Suppressor macrophage (primary cell): ENCODE data around the gene SLC35F6.
"Not testable (repeated sequence)": the region's sequence is repeated elsewhere in the genome, so short reads cannot be mapped to it uniquely, and the experiment has no call there.

ENCODE experiments used
- DNase-seq, 4 experiments: peaks; one replicate each; pipeline ENCODE4 v3.0.0-alpha.2; 2020 to 2022

The SLC35F6 gene

DNA sequence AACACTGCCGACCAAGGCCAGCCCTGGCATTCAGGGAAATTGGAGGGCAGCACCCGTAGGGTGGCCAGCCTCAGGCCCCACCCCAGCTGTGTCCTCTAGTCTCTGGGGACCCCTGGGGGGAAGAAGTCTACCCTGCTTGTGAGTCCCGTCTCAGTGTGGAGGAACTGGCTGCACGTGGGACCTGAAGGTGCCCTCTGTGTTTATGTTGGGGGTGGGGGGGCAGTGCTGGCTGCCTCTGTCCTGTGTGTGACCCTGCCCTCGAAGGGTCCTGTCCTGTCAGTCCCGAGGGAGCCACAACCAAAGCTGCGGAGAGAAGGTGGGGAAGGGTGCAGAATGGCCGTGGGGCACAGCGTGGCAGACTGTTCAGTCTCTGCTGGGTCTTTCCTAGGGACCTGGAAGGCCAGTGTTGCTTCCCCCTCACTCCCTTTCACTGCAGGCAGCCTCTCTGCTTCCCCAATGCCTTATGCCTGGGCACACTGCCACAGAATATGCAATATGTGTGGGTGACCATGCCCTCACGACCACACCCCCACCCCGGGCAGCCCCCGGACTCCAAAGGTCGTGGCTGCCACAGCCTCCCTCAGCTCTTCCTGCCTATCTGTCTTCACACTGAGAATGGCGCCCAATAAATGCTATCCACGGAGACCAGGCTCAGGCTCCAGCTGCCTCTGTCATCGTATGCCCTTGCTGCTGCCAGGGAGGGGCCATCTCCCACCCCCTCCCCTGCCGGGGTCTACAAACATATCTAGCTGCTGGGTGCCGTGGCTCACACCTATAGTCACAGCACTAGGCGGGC lies 33.3 kb upstream of the SLC35F6 start:
- DNase-seq = peak; percentile 35 to 58 (median 56)

DNA sequence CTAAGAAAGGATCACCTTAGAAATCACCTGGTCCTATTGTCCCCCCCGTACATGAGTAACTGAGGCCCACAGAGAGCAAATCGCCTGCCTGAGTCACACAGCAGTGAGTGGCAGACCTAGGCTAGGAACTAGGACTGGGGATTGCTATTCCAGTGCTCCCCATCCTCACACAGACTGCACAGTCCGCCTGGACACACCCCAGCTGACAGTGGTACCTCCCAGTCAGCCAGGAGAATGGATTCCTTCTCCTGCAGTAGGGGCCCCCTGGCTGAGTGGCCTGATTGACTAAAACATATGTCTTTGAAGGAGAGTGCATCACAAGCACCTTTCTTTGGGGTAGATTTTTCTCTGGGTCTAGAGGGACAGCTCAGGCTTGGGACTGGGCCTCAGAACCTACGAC lies 32.4 kb upstream of the SLC35F6 start:
- DNase-seq = no peak

- DNase-seq = no peak
Measured at GRCh38 chr2:26732446-26732845, 31.6 kb upstream of the SLC35F6 start.

DNA sequence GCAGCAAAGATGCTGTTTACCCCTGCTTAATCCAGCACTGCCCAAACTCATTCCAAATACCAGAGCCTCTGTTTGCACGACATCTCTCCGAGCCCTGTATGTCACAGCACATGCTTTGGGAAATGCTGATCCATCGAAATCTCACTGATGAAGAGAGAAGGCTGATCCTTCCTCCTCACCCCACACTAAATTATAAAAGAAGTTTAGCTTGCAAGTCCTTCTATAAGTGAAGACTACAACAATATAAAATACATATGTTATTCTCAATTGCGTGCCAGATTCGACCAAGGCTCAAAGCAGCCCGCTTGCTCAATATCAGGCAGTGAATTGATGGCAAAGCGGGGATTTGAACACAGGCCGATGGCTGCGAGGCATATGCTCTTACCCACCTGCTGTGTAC lies 30.7 kb upstream of the SLC35F6 start:
- no peak for DNase-seq

- DNase-seq = no peak
Measured at GRCh38 chr2:26735097-26735496, 29.0 kb upstream of the SLC35F6 start.

GRCh38 chr2:26735883-26736588 lies 28.0 kb upstream of the SLC35F6 start:
- no peak for DNase-seq

DNA sequence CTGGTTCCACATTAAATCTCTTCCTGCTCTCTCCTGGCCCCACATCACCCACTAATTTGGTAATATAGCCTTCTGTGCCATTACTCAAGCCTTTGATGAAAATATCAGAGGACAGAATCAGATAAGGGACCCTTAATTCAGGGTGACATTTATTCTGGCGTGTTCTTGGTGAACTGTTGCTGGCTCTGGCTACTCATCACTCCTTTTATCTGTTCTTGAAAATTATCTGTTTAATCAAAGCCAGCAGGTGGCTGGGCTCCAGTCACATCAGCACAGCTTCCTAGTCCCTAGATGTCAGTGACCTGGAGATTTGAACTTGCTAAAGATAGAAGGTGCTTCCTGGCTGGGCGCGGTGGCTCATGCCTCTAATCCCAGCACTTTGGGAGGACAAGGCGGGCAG lies 26.9 kb upstream of the SLC35F6 start:
- no peak for DNase-seq

- no peak for DNase-seq
Measured at GRCh38 chr2:26738481-26738880, 25.6 kb upstream of the SLC35F6 start.

DNA sequence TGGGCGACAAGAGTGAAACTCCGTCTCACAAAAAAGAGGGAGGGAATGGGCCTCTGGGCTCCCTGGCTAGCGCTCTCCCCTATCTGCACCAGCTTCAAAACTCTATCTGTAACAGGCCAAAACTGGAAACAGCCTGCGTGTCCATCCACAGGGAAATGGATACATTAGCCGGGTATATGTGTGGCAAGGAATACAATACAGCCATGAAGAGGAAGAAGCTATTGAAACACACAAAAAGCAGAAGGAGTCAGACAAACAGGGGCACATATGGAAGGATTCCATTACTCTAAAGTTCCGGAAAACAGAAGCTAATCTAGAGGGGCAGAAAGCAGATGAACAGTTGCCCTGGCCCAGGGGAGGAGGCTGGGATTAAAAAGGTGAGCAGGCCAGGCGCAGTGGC lies 24.6 kb upstream of the SLC35F6 start:
- DNase-seq = no peak

DNA sequence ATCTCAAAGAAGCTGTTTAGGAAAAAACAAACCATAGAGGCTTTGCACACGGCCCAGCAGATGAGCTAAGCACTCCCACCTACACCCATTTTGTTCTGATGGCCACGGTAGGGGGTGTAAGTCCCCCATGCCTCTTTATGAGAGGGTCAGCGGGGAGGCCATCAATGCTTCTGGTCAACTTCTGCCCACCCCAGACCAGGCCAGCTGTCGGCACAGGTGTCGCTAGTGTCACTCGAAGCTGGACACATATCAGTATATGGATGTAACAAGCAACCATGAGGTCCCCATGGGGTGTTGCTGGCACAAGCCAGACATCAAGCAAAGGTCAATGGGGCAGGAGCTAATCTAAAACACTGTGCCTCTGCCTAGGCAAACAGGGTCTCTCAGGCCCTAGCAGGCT lies 23.7 kb upstream of the SLC35F6 start:
- DNase-seq = no peak

GRCh38 chr2:26740890-26741302 lies 23.2 kb upstream of the SLC35F6 start:
- peak in 2 of 4 experiments; percentile 16 to 27 for DNase-seq

DNA sequence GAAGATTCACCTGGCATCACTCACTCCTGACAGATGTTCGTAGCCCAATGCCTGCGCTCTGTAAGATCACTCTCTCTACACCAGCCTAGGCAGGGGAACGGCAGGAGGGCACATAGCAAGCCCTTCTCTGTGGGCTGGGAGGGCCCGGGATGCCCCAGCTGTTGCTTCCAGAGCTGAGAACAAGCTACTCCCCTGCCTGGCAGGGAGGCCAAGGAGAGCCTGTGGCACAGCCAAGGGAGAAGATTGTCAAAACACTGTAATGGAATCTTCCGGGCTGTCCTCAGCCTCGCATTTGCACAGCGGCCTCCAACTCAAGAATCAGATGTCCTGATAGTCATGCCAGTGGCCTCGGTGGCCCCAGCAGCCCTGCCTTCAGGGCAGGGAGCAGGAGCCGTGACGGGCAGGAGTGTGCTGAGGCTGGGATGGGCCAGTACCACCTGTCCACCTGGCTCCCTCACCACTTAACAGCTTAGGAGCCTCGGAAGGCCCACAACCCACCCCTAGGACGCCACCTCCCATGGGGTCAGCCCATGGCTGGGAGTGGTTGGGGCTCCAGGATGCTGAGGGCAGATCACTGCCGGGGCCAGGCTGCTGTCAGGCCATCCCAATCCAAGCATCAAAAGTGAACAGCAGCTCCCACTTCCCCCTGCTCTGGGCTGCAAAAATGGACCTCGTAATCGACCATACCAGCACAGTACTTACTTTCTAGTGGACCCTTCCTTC lies 21.9 kb upstream of the SLC35F6 start:
- DNase-seq = no peak

DNA sequence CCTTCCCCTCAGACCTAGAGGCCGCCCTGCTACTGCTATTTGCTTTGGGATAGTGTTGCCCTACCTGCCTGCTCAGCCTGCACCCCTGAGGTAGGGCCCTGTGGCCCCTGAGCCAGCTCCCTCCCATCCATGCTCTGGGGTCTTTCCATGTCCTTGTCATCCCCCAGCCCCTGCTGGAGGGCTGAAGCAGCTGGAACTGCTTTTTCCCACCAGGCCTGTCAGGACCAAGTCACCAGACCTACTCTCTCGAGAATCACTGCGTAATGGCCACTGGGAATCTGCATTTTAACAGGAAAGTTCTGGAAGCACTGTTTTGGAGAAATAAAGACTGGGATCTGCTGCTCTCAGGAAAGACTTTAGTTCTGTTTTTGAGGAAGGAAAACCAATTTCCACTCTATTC lies 20.2 kb upstream of the SLC35F6 start:
- DNase-seq = no peak

DNA sequence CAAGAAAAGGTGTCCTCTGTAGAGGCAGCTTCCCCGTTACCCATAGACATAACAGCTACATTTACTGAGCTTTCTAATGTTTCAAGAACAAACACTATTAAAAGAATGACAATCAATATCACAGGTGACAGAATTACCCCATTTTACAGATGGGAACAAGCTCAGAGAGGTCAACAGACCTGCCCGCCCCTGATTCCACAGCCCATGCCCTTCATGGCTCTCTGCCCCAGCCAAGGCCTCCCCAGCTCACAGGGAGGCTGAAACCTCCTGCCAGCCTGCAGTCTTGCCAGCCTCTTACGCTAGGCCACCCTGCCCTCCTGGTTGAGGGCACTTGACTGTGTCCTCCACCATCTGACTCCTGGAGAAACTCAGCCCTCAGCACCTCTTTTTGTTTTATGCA lies 19.1 kb upstream of the SLC35F6 start:
- DNase-seq = no peak

DNA sequence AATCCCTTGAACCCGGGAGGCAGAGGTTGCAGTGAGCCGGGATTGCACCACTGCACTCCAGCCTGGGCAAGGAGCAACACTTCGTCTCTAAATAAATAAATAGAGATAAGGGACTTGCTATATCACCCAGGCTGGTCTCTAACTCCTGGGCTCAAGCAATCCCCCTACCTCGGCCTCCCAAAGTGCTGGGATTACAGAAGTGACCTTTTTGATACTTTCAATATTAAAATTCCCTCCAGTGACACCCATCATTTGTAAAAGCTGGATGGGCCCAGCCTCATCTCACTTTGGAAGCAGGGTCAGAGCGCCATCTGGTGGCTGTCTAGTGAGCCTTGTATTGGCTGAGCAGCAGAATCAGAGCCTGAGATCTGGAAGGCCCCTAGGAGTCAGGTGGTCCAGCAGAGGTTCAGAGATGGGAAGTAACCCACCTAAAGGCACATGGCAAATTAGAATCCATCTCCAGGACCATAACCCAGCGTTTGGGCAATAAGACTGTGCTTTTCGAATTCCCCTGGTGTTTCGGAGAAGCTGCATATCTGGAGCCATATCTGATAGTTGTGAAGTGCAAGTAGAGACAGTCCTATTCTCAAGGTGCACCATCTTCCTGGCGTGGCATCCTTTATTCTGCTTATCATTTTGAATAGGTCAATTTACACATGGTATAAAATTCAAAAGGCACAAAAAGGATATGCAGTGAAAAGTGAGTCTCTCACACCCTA lies 18.3 kb upstream of the SLC35F6 start:
- DNase-seq = peak; percentile 86 to 93 (median 90)

GRCh38 chr2:26746934-26747333 lies 17.1 kb upstream of the SLC35F6 start:
- DNase-seq = no peak

GRCh38 chr2:26749787-26750420 lies 14.2 kb upstream of the SLC35F6 start:
- DNase-seq = not testable (repeated sequence)

DNA sequence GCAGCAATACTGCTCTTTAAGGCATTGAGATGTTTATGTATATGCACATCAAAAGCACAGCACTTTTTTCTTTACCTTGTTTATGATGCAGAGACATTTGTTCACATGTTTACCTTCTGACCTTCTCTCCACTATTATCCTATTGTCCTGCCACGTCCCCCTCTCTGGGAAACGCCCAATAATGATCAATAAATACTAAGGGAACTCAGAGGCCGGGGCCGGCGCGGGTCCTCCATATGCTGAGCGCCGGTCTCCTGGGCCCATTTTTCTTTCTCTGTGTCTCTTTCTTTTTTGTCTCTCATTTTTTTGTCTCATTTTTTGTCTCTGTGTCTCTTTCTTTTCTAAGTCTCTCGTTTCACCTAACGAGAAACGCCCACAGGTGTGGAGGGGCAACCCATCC lies 13.6 kb upstream of the SLC35F6 start:
- DNase-seq = not testable (repeated sequence)

- DNase-seq = no peak
Measured at GRCh38 chr2:26752656-26753055, 11.4 kb upstream of the SLC35F6 start.

DNA sequence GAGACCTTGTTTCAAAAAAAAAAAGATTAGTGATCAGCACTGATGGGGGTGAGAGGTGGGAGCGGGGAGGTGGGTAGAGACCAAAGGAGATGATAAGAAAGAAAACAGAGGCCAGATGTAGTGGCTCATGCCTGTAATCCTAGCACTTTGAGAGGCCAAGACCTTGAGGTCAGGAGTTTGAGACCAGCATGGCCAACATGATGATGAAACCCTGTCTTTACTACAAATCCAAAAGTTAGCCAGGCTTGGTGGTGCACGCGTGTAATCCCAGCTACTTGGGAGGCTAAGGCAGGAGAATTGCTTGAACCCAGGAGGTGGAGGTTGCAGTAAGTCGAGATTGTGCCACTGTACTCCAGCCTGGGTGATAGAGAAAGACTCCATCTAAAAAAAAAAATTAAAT lies 9.5 kb upstream of the SLC35F6 start:
- no peak for DNase-seq

GRCh38 chr2:26754972-26755670 lies 9.0 kb upstream of the SLC35F6 start:
- peak in 1 of 4 experiments; percentile 14 for DNase-seq

DNA sequence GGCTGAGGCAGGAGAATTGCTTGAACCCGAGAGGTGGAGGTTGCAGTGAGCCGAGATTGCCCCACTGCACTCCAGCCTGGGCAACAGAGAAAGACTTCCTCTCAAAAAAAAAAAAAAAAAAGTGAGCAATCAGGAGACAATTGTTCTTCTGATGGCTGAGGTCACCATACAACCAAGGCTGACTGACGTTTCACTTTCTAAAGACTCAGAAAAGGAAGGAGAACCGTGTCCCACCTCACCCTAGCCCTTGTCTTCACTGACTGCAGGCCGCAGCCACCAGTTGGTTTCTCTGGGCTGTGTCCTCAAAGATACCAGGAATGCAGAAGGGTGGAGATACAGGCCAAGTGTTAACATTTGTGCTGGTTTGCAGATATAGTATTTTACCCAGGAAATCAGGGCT lies 7.7 kb upstream of the SLC35F6 start:
- DNase-seq = peak in 3 of 4 experiments; percentile 54 to 58 (median 56)
